Ovary (tissue), 9 donors: ENCODE measurements around the gene ARID5B. TPM values are rescaled to one million over a fixed set of nuclear protein-coding genes. Genes with fewer than 3 reads are reported as not detected.
A peak's percentile ranks its signal among the peaks of the same experiment; 100 is the strongest.

ENCODE experiments used
- DNase-seq, 5 donors: peaks; one replicate each; pipeline ENCODE4 v3.0.0-alpha.2; 2019 to 2020
- H3K27ac ChIP-seq, 2 donors: fragments of 200-600 bp; one replicate each; pipeline versions ENCODE4 v1.5.1 to v1.8.0; 2019 to 2022
- H3K27me3 ChIP-seq: fragments of 200-600 bp; one replicate; pipeline ENCODE4 v1.8.0; 2022
- H3K36me3 ChIP-seq: fragments of 200-600 bp; sonication (generic); one replicate; pipeline ENCODE4 v1.5.1; 2019
- H3K4me1 ChIP-seq: one replicate; pipeline ENCODE4 v1.8.1; 2013; ENCODE audit warnings: mild to moderate bottlenecking, moderate library complexity; ENCODE audit not compliant: insufficient read depth
- H3K4me3 ChIP-seq: fragments of 200-600 bp; sonication (generic); one replicate; pipeline ENCODE4 v1.5.1; 2017
- H3K9me3 ChIP-seq, 2 donors: fragments of 200-600 bp in 1 of 2; sonication (generic) in 1 of 2; one replicate each; pipeline versions ENCODE4 v1.5.1 to v1.8.1; 2013 to 2019; ENCODE audit warnings: mild to moderate bottlenecking in 1 of 2, moderate library complexity in 1 of 2
- CTCF ChIP-seq, 3 donors: fragments of 450-650 bp in 2 of 3; fragments of 200-600 bp in 1 of 3; IDR thresholded peaks; one replicate each; pipeline versions ENCODE4 v1.5.1 to v1.8.0; 2016 to 2022; ENCODE audit warnings: antibody characterized with exemption in 3 of 3, mild to moderate bottlenecking in 1 of 3
- EP300 ChIP-seq: sonication (generic); formaldehyde crosslinking; IDR thresholded peaks from one replicate; pipeline ENCODE4 v1.6.1; 2017; ENCODE audit warnings: antibody characterized with exemption
- POLR2A ChIP-seq: fragments of 450-650 bp; IDR thresholded peaks from one replicate; pipeline ENCODE4 v1.6.1; 2017; ENCODE audit warnings: antibody characterized with exemption, mild to moderate bottlenecking, moderate library complexity
- WGBS, 3 donors: extraction: QIAGEN DNeasy Blood & Tissue Kit in 1 of 3; methylation state at CpG; one replicate each; pipeline versions ENCODE4 v1.1.5 to v1.1.7; 2013 to 2017; 5-methylcytosine and 5-hydroxymethylcytosine counted together
- intact Hi-C, 4 donors: fragments of 100-400 bp; cut with DNase I; formaldehyde crosslinking; loops; one replicate each; pipeline versions ENCODE4 v1.11.0 to v1.15.1; 2022 to 2023
- polyA plus RNA-seq, 2 donors: library from polyadenylated mRNA; stranded (reverse); fragments of 200-250 nt in 1 of 2; fragments of 350-450 nt in 1 of 2; fragmentation: Illumina TruSeq in 1 of 2; extraction: RNeasy Lipid Tissue Mini Kit (QIAGEN cat#74804) in 1 of 2; gene quantifications; one replicate each; pipeline ENCODE4 v1.2.3, GENCODE V29; 2013 to 2014
- total RNA-seq, 7 donors: library from RNA; depleted of rRNA in 2 of 7; stranded (reverse); fragments of >200 nt in 2 of 7; fragmentation: NEBNext Ultra II Directional in 3 of 7; extraction: Animal tissue kit (Norgen Biotek cat#: 25700) in 3 of 7; gene quantifications; one replicate each; pipeline versions ENCODE4 v1.1.0 to v1.2.4, GENCODE V29; 2016 to 2023
- donor health status: DM: no; HTN: no; CAD: no; lungs with moderate emphysema.
- donor health status: DM: no; HTN: no; CAD: no.
- donor health status: Bipolar disorder and iron deficiency.
- donor health status: DM: yes; HTN: yes; CAD: no.
- donor health status: DM: no; HTN: no; CAD: no.
- donor health status: DM: yes; HTN: yes; CAD: no.

The ARID5B gene
- total and polyA plus RNA-seq, 9 donors, result 18.3 to 61.8 (median 28.3) TPM

GRCh38 chr10:61986382-61986781 is 84.9 kb downstream of the ARID5B start:
- Histone ChIP-seq H3K4me1 (peaks cover 5% of the 10 kb centered on the region), H3K27ac (no peak overlapping the region), H3K9me3 (no peaks in the 10 kb centered on the region), H3K4me3 (no peak overlapping the region), H3K27me3 (no peaks in the 10 kb centered on the region), H3K36me3 (no peaks in the 10 kb centered on the region)
- no peak for TF ChIP-seq POLR2A
- no peak for TF ChIP-seq CTCF (IDR thresholded peaks at IDR 0.05)
- no peak for TF ChIP-seq EP300
- no peak for DNase-seq
- intact Hi-C loops, result no loop called here
- 81 to 85% (median 84%) methylated on average over 3 of the region's 3 CpGs for WGBS, 3 donors

DNA sequence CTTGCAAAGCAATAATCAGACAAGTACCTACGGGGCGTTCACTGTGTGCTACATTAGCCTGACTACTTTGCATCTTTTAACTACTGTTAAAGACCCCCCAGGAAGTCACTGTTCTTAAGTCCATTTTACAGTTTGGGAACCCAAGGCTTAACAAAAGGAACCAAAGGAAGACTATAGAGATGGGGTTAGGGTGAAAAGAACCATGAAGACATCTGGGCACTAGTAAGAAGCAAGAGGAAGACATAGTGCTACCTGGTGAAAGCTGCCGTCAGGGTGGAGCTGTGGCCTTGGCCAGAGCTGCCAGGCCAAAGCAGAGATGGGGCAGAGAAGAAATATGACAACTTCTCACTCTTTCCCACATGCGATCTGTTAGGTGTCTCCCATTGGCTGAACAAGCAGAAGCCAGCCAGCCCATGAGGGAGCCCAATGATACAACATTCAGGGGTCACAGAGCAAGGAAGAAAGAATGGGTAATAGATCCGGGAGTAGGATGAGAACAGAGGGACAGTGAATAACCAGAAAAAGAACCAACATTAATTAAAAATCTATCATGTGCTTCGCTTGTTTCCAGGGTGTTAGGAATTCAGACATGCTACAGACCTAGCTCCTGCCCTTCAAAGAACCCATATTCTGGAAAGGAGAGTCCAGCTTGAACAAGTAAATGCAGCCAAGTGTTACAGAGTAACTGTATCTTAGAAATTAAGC is 85.4 kb downstream of the ARID5B start:
- Histone ChIP-seq H3K4me1 (peaks cover 6% of the 10 kb centered on the region), H3K9me3 (no peaks in the 10 kb centered on the region), H3K4me3 (no peak overlapping the region), H3K36me3 (no peaks in the 10 kb centered on the region), H3K27ac (no peak overlapping the region), H3K27me3 (no peaks in the 10 kb centered on the region)
- WGBS, 3 donors, result 83 to 86% (median 83%) methylated on average over 6 of the region's 6 CpGs
- DNase-seq, result no peak
- intact Hi-C loops, result no loop called here
- TF ChIP-seq EP300, result no peak
- no peak for TF ChIP-seq CTCF (IDR thresholded peaks at IDR 0.05)
- TF ChIP-seq POLR2A, result no peak

GRCh38 chr10:61987537-61987936 is 86.0 kb downstream of the ARID5B start:
- Histone ChIP-seq H3K27me3 (no peaks in the 10 kb centered on the region), H3K27ac (no peak overlapping the region), H3K4me3 (no peak overlapping the region), H3K9me3 (no peaks in the 10 kb centered on the region), H3K4me1 (peaks cover 8% of the 10 kb centered on the region), H3K36me3 (no peaks in the 10 kb centered on the region)
- 45 to 52% (median 50%) methylated on average over 3 of the region's 3 CpGs for WGBS, 3 donors
- no peak for DNase-seq
- TF ChIP-seq CTCF (IDR thresholded peaks at IDR 0.05), result no peak
- TF ChIP-seq POLR2A, result no peak
- TF ChIP-seq EP300, result no peak
- intact Hi-C loops, result no loop called here

DNA sequence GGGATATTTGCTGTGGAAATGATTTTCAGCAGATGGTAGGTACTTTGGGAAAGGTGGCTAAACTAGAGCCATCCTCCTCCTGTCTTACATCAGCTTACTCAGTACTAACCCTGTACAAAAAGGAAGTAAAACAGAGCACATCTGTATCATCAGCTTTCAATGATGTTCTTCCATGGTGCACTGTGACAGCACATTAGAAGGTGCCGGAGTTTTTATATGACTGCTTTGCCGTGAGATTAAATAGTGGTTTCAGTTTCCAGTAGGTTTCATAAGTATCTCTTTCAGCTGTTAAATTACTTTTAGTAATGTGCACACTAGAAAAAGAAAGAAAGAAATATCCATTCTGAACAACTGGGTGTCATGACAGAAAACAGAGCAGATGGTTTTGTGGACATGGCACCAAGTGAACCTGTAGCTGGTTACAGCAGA is 86.5 kb downstream of the ARID5B start:
- H3K9me3 ChIP-seq, result no peaks in the 10 kb centered on the region
- DNase-seq, result no peak
- intact Hi-C loops, result no loop called here
- WGBS, 3 donors, result 3 to 14% (median 9%) methylated on average over 2 of the region's 2 CpGs
- peaks cover 9% of the 10 kb centered on the region for H3K4me1 ChIP-seq
- peak overlapping the region in 1 of 2 donors; percentile 16 for H3K27ac ChIP-seq
- no peak overlapping the region for H3K4me3 ChIP-seq
- no peak for TF ChIP-seq POLR2A
- no peak for TF ChIP-seq CTCF (IDR thresholded peaks at IDR 0.05)
- TF ChIP-seq EP300, result no peak
- H3K27me3 ChIP-seq, result no peaks in the 10 kb centered on the region
- H3K36me3 ChIP-seq, result no peaks in the 10 kb centered on the region
